Measurements from ENCODE around the gene MISP3.

DNA sequence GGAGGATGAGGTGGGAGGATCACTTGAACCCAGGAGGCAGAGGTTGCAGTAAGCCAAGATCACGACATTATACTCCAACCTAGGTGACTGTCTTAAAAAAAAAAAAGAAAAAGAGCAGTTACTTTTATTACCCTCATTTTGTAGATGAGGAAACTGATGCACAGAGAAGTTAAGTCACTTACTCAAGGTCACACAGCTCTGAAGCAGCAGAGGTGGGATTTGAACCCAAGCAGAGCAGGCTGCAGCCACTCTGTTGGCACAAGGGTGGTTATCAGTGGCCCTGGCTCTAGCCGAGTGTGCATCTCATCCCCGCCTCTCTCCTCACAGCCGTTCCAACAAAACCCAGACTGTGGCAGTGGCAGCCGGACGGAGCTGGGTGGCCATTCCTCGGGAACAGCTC, 33.4 kb upstream of the MISP3 start:
- TF ChIP-seq, protein P1, sequence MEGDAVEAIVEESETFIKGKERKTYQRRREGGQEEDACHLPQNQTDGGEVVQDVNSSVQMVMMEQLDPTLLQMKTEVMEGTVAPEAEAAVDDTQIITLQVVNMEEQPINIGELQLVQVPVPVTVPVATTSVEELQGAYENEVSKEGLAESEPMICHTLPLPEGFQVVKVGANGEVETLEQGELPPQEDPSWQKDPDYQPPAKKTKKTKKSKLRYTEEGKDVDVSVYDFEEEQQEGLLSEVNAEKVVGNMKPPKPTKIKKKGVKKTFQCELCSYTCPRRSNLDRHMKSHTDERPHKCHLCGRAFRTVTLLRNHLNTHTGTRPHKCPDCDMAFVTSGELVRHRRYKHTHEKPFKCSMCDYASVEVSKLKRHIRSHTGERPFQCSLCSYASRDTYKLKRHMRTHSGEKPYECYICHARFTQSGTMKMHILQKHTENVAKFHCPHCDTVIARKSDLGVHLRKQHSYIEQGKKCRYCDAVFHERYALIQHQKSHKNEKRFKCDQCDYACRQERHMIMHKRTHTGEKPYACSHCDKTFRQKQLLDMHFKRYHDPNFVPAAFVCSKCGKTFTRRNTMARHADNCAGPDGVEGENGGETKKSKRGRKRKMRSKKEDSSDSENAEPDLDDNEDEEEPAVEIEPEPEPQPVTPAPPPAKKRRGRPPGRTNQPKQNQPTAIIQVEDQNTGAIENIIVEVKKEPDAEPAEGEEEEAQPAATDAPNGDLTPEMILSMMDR (IDR thresholded peaks at IDR 0.05; ENCODE audit: low read depth, low read length), result no peak
- TF ChIP-seq MYC (IDR thresholded peaks at IDR 0.05; ENCODE audit: low read depth, low read length) (no peak), POLR2A (IDR thresholded peaks at IDR 0.05; ENCODE audit: extremely low read depth, insufficient read length) (no peak)
